CD4-positive, alpha-beta T cell (primary cell): ENCODE measurements around the gene SMPD1. TPM values are rescaled to one million over a fixed set of nuclear protein-coding genes. Genes with fewer than 3 reads are reported as not detected.

ENCODE experiments used
- ATAC-seq: fragments of 200-7000 bp; cut with Tn5 transposase; one replicate; pipeline ENCODE4 v1.10.0; 2022; ENCODE audit warnings: mild to moderate bottlenecking; ENCODE audit not compliant: poor library complexity
- CTCF ChIA-PET: fragments of 350-600 bp; sonication (Branson Sonifier 250); formaldehyde crosslinking; loops from one replicate; lab custom pipeline; 2021; ENCODE audit warnings: antibody characterized with exemption, inconsistent platforms; lab: Charles Lee
- POLR2A ChIA-PET: fragments of 350-600 bp; sonication (Branson Sonifier 250); formaldehyde crosslinking; loops from one replicate; lab custom pipeline; 2021; ENCODE audit warnings: antibody characterized with exemption, inconsistent platforms; lab: Charles Lee
- DNase-seq, 14 experiments: peaks; one replicate each; pipeline ENCODE4 v3.0.0-alpha.2; 2013 to 2020; ENCODE audit warnings: mixed read lengths in 2 of 14
- H3K27ac ChIP-seq, 2 donors: one replicate each; pipeline versions ENCODE4 v1.5.1 to v1.7.0; 2013; ENCODE audit warnings: low read length in 2 of 2, low read depth in 1 of 2, mild to moderate bottlenecking in 1 of 2
- H3K27me3 ChIP-seq, 2 experiments: 1 replicate in 1 of 2; 2 replicates in 1 of 2; pipeline versions ENCODE4 v1.6.1 to v1.7.0; 2013; ENCODE audit warnings: low read length in 2 of 2, control low read depth in 1 of 2, mild to moderate bottlenecking in 1 of 2, moderate library complexity in 1 of 2; ENCODE audit not compliant: insufficient read depth in 2 of 2, control insufficient read depth in 1 of 2
- H3K36me3 ChIP-seq: one replicate; pipeline ENCODE4 v1.6.1; 2013; ENCODE audit warnings: low read length, control low read depth; ENCODE audit not compliant: insufficient read depth
- H3K4me1 ChIP-seq: one replicate; pipeline ENCODE4 v1.6.1; 2013; ENCODE audit warnings: low read length, control low read depth; ENCODE audit not compliant: insufficient read depth
- H3K4me3 ChIP-seq: one replicate; pipeline ENCODE4 v1.5.1; 2013; ENCODE audit warnings: mild to moderate bottlenecking, low read length, moderate library complexity
- H3K9me3 ChIP-seq, 2 experiments: 1 replicate in 1 of 2; 2 replicates in 1 of 2; pipeline versions ENCODE4 v1.6.1 to v1.7.0; 2013; ENCODE audit warnings: low read length in 2 of 2, mild to moderate bottlenecking in 2 of 2, control low read depth in 1 of 2, moderate library complexity in 1 of 2; ENCODE audit not compliant: control insufficient read depth in 1 of 2, insufficient read depth in 1 of 2
- H3K27ac Mint-ChIP-seq: one replicate; pipeline ENCODE4 v1.8.0; 2020; ENCODE audit warnings: mixed read lengths
- H3K27me3 Mint-ChIP-seq: one replicate; pipeline ENCODE4 v1.8.0; 2021; ENCODE audit warnings: mixed read lengths
- H3K36me3 Mint-ChIP-seq: one replicate; pipeline ENCODE4 v1.8.0; 2021; ENCODE audit warnings: low read depth, mixed read lengths
- H3K4me1 Mint-ChIP-seq: one replicate; pipeline ENCODE4 v1.8.0; 2021; ENCODE audit warnings: low read depth, mixed read lengths
- H3K4me3 Mint-ChIP-seq: one replicate; pipeline ENCODE4 v1.8.0; 2020; ENCODE audit warnings: mild to moderate bottlenecking, mixed read lengths
- H3K9me3 Mint-ChIP-seq: one replicate; pipeline ENCODE4 v1.8.0; 2020; ENCODE audit warnings: mixed read lengths
- CTCF ChIP-seq: fragments of 200-600 bp; IDR thresholded peaks from one replicate; pipeline ENCODE4 v1.8.0; 2022; ENCODE audit warnings: antibody characterized with exemption, mild to moderate bottlenecking
- intact Hi-C, 2 experiments: fragments of 100-400 bp; cut with DNase I in 1 of 2; cut with micrococcal nuclease in 1 of 2; formaldehyde crosslinking; loops; one replicate each; pipeline versions ENCODE4 v1.15.1 to v1.9.0; 2023 to 2025; cut with DNase I, micrococcal nuclease
- total RNA-seq, 174 experiments: library from RNA in 2 of 174; stranded (reverse) in 2 of 174; gene quantifications; one replicate each; pipeline ENCODE4 v1.2.3 and lab custom pipeline; 2021 to 2026

The SMPD1 gene
- total RNA-seq, 2 experiments from 2014 or later, result 70.9 to 75.0 TPM

- no peaks in the 10 kb centered on the region for H3K27me3 Mint-ChIP-seq
- POLR2A ChIA-PET, result no interaction called here
- no peaks in the 10 kb centered on the region for H3K9me3 ChIP-seq
- intact Hi-C loops, result no loop called here
- ATAC-seq (no peak), DNase-seq (no peak)
- no peaks in the 10 kb centered on the region for H3K9me3 Mint-ChIP-seq
- H3K27ac ChIP-seq, result no peak overlapping the region
- no peaks in the 10 kb centered on the region for H3K36me3 Mint-ChIP-seq
- peaks cover 19% of the 10 kb centered on the region for H3K4me1 ChIP-seq
- H3K4me1 Mint-ChIP-seq, result no peaks in the 10 kb centered on the region
- TF ChIP-seq CTCF, result no peak
- CTCF ChIA-PET, result interaction anchor here (0.6 to 1.6 kb wide), 2 partner anchors 10 to 55 kb away, joined by 3 read pairs; no protein-coding TSS in a partner anchor
- no peak overlapping the region for H3K4me3 Mint-ChIP-seq
- H3K27ac Mint-ChIP-seq, result no peak overlapping the region
- no peak overlapping the region for H3K4me3 ChIP-seq
- H3K36me3 ChIP-seq, result no peaks in the 10 kb centered on the region
- H3K27me3 ChIP-seq, result no peaks in the 10 kb centered on the region
Measured at GRCh38 chr11:6433998-6434660, 43.9 kb downstream of the SMPD1 start.

GRCh38 chr11:6437423-6437822, 47.1 kb downstream of the SMPD1 start:
- H3K27me3 ChIP-seq, result no peaks in the 10 kb centered on the region
- H3K27ac ChIP-seq, result no peak overlapping the region
- H3K4me1 ChIP-seq, result peaks cover 25% of the 10 kb centered on the region
- H3K36me3 ChIP-seq, result no peaks in the 10 kb centered on the region
- ChIA-PET CTCF (interaction anchor here (1.3 to 11.8 kb wide), 3 partner anchors 18 to 58 kb away, joined by 3 to 230 read pairs (median 9); partner anchors contain the start of gene APBB1), POLR2A (interaction anchor here (1.2 to 2.4 kb wide), 4 partner anchors 35 to 58 kb away, joined by 4 to 21 read pairs (median 6); partner anchors contain the start of genes ARFIP2, SMPD1 and TIMM10B)
- TF ChIP-seq CTCF, result no peak
- Mint-ChIP-seq H3K4me3 (no peak overlapping the region), H3K4me1 (no peaks in the 10 kb centered on the region), H3K36me3 (no peaks in the 10 kb centered on the region), H3K27ac (no peak overlapping the region), H3K9me3 (no peaks in the 10 kb centered on the region), H3K27me3 (no peaks in the 10 kb centered on the region)
- intact Hi-C loops, result no loop called here
- no peak for ATAC-seq
- H3K9me3 ChIP-seq, result no peaks in the 10 kb centered on the region
- no peak for DNase-seq
- H3K4me3 ChIP-seq, result no peak overlapping the region

- no peak for TF ChIP-seq CTCF
- CTCF ChIA-PET, result interaction anchor here (0.9 to 11.8 kb wide), 6 partner anchors 16 to 59 kb away, joined by 3 to 230 read pairs (median 6); partner anchors contain the start of gene APBB1
- no peaks in the 10 kb centered on the region for H3K36me3 Mint-ChIP-seq
- H3K4me3 ChIP-seq, result no peak overlapping the region
- peak; percentile 32 for ATAC-seq
- H3K27me3 ChIP-seq, result no peaks in the 10 kb centered on the region
- peak in 3 of 14 experiments; percentile 35 to 54 (median 37) for DNase-seq
- H3K27ac Mint-ChIP-seq, result no peak overlapping the region
- no peaks in the 10 kb centered on the region for H3K36me3 ChIP-seq
- no peak overlapping the region for H3K4me3 Mint-ChIP-seq
- H3K9me3 Mint-ChIP-seq, result no peaks in the 10 kb centered on the region
- no peaks in the 10 kb centered on the region for H3K9me3 ChIP-seq
- intact Hi-C loops, result no loop called here
- POLR2A ChIA-PET, result interaction anchor here (0.9 to 2.4 kb wide), 8 partner anchors 24 to 60 kb away, joined by 3 to 21 read pairs (median 5); partner anchors contain the start of genes ARFIP2, SMPD1 and TIMM10B
- H3K27me3 Mint-ChIP-seq, result no peaks in the 10 kb centered on the region
- no peak overlapping the region for H3K27ac ChIP-seq
- no peaks in the 10 kb centered on the region for H3K4me1 Mint-ChIP-seq
- H3K4me1 ChIP-seq, result peaks cover 26% of the 10 kb centered on the region
Measured at GRCh38 chr11:6437993-6438392, 47.7 kb downstream of the SMPD1 start.
